Muscle of arm (tissue), 12 donors: ENCODE measurements around the gene LLGL2. TPM values are rescaled to one million over a fixed set of nuclear protein-coding genes. Genes with fewer than 3 reads are reported as not detected.

Source experiments
- DNase-seq: peaks from one replicate; pipeline ENCODE4 v3.0.0-alpha.2; 2013
- polyA plus RNA-seq, 12 donors: library from polyadenylated mRNA; unstranded; fragments of 120-200 nt; gene quantifications; one replicate each; pipeline ENCODE4 v1.2.1, GENCODE V29; 2013; ENCODE audit not compliant: insufficient read length in 12 of 12

LLGL2 gene
- polyA plus RNA-seq, 12 donors = 2.1 to 58.8 (median 5.4) TPM; not detected in 1

DNA sequence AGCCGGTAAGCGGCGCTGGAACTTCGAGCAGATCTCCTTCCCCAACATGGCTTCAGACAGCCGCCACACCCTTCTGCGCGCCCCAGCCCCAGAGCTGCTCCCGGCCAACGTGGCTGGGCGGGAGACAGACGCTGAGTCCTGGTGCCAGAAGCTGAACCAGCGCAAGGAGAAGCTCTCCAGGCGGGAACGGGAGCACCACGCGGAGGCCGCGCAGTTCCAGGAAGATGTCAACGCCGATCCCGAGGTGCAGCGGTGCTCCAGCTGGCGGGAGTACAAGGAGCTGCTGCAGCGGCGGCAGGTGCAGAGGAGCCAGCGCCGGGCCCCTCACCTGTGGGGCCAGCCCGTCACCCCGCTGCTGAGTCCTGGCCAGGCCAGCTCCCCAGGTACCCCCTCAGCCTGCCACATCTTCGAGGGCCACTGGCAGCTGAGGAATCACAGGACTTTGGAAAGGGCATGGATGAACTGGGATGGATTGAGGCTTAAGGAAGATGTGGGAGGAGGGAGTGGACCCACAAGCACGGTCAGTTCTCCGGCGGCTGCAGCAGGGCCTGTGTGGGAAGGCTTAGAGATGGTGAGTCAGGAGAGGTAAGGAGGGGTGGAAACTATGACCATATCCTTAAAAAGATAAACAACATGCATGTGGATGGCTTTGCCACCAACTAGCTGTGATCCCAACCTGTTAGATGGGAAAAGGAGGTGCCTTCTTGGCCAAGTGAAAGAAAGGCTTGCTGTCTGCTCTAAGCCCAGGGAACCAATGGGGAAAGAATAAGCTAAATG, 3.4 kb upstream of the LLGL2 start:
- no peak for DNase-seq

DNA sequence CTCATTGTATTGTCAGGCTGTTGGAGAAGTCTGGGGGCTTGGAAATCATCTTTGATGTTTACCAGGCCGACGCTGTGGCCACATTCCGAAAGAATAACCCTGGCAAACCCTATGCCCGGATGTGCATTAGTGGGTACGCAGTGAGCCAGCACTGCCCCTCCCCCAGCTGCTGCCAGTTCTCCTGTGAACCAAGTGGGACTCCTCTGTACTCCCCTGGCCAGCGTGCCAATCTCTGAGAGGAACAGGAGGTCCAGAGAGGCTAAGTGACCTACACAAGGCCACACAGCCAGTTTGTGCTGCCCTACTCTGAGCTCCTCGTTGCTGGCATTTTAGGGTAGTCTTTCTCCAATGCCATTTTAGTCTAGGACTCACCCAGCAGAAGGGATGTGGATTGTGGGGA, 1.9 kb upstream of the LLGL2 start:
- no peak for DNase-seq

DNA sequence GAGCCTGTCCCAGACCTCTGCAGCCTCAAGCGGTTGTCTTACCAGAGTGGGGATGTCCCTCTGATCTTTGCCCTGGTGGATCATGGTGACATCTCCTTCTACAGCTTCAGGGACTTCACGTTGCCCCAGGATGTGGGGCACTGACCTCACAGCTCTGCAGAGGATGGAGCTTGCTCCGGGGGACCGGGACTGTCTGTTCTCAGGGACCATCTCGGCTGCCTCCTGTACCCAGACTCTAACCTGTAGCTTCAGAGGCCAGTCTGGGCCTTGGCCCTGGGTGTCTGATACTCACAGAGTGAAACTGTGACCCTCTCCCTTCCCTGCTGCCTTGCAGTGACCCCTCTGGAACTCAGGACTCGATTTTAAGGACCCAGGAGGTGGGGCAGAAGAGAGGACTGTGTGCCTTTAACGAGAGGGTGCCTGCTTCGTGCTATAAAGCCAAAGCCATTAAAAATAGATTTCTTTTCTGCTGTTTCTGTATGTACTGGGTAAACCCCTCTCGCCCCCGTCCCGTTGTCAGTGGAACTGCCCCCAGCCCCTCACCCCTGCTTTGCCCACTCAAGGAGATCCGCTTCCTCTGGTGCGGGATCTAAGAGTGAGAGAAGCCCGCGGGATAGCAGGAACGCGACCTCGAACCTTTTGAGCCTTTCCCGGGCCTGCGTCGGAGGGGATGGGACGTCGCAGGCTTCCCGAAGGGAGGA, 1.1 kb upstream of the LLGL2 start:
- no peak for DNase-seq

DNA sequence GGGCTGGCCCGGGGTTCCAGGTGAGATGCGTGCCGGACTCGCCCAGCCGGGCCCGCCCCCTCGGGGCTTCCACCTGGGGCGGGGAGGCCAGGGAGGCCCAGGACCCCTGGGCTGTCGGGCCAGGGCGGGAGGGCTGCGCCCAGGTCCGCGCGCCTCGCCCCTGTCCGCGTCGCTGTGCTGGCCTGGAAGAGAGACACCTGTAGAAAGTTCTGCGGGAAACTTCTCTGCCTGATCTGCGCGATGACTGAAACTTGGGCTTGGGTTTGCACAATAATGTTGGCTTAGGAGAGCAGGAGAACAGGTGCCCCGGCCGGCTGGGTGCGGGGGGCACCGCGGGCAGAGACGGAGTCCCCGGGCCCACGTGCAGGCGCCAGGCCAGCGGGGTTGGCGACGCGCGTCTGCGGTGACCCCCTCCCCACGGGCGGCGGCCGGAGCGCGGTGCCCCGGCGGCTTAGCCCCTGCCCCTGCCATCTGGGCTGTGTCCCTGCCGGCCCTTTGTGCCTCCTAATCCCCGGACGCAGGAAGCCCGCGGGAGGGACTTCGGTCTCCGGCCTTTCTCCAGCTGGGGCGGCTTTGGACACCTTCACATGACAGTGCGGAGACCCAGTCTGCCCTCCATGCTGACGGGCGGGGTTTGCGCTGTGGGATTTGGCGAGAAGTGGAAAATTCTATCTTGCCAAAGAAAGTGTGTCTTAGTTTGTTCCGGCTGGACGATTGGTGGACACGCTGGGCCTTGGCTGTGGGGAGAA, 483 bp downstream of the LLGL2 start:
- no peak for DNase-seq

DNA sequence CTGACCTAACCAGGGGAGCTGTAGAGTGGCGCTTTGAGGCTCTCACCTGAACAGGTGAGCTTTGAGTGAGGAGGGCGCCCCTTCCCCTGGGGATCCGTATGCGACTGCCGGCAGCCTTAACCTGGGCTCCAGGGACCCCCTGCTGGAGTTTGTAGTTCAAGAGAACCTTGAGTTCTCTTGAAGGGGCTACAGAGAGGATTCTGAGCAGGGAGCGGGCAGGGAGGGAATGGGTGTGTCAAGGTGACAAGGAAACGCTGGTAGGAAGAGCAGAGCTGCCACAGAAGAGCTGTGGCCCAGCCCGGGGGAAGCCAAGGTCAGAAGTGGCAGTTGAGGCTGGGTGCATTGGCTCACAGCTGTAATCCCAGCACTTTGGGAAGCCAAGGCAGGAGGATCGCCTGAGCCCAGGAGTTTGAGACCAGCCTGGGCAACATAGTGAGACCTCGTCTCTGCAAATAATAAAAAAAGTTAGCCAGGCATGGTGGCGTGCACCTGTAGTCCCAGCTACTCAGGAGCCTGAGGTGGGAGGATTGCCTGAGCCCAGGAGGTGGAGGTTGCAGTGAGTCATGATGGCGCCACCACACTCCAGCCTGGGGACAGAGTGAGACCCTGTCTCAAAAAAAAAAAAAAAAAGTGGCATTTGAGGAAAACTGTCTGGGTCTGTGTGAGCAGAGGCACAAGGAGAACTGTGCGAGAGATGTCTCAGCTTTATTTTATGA, 1.2 kb downstream of the LLGL2 start:
- no peak for DNase-seq

DNA sequence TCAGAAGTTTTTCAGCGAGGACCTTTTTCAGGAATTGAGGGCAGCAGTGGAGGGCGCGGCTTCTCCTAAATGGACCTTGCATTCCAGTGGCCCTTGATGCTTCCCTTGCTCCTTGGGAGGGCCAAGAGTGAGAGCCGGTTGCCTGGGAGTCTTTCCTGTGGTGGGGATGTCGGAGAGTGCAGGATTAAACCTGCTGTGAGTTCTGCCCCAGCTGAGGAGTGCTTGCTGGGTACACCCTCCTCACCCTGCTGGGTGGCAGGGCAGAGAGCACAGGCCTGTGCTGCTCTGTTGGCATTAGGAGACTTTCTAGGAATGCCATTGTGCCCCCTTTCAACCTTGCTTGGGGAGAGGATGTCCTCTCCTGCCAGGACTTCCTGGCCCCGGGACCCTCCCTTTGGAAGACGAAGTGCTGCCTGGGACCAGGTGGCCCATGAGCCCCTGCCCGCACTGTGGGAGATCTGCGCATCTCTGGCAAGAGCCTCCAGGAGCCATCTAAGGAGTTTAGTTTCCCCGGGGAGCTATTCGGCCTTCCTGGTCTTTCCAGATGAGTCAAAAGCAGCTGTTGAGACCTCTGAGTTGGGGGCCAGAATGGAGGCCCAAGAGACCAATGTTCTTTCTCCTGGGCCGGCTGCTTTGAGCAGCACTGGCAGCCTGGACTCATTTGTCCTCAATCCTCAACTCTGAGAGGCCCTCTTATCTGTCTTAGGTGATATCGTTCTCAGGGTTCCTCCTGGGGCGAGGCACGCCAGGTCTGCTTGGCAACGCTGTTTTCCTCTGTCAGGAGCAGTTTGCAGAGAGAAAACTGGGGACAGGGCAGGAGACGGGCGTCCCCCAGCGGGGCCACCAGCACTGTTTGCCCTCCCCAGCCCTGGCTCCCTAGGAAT, 5.6 kb downstream of the LLGL2 start:
- DNase-seq = no peak

DNA sequence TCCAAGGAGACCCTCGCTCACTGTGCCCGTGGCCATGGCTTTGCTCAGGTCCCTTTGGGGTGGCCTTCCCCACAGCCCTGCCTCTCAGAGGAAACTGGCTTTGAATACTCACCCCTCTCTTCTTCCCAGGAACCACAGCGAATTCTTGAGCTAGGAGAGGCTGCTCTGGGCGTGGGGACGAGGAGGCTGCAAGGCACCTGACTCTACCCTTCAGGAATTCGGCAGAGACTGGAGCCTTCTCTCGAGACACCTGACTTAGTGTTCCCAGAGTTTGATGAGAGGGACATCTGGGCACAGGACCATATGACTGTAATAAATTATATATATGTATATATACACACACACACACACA, 6.2 kb downstream of the LLGL2 start:
- DNase-seq = no peak

DNA sequence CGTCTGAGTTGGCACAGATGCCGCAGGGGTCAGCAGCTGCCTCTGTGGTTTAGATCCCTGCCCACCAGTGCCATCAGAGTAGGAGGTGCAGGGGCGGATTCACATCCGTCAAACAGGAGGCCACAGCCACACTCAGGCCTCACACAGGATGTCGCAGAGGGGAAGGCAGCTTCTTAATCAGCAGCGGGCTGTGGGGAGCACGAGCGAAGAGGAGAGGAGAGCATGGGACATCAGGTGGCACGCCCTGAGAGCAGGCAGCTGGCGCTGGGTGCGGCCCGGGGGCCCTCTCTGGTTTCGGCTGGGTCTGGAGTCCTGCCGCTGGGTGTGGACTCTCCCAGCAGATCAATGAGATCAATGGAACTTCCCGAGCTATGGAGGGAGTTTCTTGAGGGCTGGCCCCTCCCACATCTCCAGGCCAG, 9.6 kb downstream of the LLGL2 start:
- DNase-seq = no peak

DNA sequence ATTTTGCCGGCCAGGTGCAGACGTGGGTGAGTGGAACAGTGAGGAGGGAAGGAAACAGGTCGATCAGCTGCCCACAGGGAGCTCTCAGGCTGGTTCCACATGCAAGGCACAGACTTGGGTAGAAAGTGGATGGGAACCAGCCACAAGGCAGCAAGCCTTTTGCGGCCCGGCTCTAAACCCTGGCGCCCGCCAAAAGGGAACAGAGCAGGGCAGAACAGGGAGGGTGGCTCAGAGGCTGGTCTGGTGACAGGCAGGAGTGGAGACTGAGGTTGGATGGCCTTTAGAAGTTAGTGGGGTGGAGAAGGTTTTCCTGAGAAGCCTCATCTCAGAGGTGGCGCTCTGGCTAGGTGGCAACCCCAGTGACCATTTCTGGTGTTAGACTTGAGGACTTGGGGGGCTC, 10.4 kb downstream of the LLGL2 start:
- DNase-seq = no peak

DNA sequence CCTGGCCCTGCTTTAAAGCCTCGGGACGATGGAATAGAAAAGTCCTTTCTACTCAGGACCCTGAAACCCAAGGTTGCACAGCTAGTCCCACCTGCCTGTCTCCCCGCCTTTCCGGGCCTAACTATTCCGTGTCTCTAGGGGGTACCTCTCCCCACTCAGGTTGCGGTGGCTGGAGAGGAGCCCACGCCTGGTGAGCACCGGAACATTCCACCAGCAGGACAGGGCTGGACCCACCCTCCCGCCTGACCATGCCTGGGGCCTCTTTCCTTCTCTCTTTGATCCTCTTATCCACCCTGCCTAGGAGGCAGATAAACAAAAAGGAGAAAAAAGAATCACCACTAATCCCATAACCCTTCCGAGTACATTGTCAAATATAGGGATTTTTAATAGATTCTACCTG, 10.9 kb downstream of the LLGL2 start:
- DNase-seq = no peak

DNA sequence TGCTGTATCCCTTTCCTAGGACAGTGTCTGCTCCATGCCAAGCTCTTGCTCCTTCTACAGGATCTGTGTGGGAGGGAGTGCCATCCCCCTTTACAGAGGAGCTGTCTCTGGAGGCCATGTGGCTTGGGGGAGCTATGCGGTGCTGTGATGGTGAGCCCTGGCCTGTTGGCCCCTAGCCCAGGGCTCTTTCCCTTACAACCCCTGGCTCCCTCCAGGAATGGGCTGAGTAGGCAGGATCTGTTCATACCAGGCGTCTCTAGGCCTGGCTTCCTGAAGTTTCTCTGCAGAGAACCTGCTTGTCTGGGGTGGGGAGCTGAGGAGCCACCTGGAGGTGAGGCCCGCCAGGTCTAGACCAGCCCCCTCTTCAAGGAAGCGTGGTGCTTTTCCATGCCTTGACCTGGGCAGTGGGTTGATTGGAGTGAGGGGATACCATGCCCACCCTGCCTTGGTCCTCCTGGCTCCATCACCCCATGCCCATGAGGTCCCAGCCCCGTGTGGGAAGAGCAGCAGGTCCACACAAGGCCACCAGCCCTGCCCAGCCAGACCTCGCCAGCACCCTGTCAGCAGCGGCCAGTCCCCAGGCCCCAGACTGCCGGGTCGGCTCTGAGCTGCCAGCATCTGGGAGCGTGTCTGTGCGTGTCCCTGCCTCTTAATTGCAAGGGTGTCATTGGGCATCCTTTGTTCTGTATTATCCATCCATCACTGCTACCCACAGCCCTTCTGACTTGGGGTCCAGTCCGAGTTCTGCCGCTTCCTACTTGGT, 14.7 kb downstream of the LLGL2 start:
- DNase-seq = no peak

DNA sequence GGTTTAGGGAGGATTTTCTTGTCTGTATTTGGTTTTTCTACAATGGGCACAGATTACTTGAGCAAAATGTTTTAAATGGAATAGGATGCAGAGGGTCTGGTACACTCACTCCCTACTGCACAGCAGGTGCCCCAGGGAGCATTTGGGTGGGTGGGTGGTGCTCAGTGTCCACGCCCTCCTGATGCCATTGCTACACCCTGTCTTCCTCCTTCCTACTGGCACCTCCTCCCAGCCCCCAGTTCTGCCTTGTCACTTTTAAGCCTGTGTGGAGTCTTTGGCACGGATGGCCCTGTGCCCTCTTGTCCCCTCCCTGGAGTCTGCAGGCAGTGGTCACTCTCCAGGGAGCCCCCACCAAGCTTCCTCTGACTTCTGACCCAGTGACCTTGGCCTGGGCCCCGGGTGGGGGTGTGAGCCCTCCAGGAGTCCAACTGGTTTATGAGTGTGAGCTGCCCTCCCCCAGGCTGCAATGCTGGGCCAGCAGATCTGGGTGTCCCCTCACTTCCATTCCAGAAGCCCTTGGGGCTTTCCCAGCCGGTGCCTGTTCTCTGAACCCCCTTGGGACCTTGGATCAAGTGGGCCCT, 15.5 kb downstream of the LLGL2 start:
- no peak for DNase-seq

DNA sequence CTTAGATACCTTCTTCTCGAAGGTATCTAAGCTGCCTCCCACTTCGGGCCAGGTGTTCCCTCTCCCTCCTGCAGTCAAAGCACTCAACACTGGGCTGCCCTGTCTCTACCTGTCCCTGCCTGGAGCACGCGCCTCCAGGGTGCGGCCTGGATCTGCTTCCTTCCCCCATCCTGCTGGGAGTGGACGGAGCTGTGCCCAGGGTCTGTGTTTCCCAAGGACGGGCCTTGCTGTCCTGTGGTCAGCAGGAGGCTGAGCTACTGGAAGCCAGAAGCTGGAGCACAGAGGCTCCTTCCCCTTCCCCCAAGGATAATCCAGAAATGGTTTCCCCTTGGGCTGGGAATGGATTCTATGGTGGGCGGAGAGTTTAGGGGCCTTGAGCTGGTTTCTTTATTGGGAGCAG, 16.7 kb downstream of the LLGL2 start:
- no peak for DNase-seq

DNA sequence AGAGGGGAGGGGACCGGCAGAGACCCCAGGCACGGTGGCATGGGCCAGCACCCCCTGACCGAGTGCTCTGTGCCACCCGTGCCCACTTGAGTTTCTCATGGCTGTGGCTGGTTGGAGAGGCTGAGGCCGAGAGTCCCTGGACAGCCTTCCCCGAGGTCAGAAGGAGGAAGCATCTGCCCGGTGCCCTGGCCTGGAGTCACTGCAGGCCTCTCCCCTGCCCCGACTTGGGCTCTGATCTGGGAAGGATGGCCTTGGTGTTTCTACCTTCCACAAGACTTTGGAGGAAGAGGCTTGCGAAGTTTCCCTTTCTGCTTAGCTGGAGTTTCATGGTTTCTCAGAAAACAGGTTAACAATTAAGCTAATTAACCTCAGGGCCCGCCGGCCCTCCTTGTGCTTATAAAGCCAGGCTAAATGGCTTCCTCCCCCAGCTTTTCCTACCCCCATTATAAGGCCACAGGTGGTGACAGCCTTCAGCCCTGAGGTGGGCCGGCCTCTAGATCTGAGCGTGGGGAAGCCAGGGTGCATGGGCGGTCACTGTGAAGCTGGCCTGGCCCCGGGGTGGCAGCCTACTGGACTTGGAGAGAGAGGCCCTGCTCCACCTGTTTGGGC, 17.3 kb downstream of the LLGL2 start:
- no peak for DNase-seq

DNA sequence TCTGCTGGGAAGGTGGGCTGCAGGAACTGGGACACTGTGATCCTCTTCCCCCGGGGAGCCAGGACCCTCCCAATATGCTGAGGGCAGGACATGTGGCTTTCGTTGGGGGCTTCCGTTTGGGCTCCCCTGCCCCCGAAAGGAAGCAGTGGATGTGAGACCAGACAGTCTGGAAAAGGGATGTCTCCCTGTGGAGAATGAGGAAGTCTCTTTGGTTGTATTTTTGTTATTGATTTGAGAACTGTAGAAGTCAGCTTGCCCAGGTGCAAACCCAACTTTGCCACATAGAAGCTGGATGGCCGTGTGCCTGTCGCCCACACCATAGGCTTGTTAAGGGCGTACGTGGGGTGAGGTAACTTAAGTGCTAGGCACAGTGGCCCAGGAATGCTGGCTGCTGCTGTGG, 18.8 kb downstream of the LLGL2 start:
- DNase-seq = no peak

DNA sequence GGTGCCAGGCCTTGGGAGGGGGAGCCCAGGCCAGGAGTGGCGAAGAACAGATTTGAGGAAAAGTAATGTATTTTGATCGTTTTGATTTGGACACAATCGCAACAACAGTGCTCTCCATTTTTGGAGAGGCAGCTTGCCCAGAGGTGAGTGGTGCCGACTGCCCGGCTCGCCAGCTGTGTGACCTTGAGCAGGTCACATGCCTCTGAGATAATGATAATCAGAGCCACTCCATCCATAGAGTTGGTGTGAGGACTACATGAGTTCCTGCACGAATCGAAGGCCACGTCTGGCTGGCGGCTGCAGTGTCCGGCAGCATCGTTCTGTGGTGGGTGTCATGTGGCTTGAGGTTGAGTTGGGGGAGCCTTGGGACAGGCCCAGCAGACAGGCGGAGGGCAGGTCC, 20.7 kb downstream of the LLGL2 start:
- no peak for DNase-seq

DNA sequence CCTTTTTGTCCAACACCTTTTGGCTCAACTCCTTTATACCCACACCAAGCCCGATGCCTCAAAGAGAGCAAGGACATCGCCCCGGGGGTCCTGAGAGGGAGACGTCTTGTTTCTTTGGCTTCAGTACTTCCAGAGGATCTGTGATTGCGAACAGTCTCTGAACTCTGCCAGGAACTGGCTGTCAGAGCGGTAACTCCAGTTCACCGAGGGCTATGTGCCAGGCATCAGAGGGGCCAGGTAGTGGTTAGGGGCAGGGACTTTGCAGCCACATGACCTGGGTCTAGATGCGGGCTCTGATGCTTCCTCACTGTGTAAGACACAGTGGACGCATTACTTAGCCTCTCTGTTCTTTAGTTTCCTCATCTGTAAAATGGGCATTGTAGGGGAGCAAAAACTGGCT, 21.6 kb downstream of the LLGL2 start:
- no peak for DNase-seq

DNA sequence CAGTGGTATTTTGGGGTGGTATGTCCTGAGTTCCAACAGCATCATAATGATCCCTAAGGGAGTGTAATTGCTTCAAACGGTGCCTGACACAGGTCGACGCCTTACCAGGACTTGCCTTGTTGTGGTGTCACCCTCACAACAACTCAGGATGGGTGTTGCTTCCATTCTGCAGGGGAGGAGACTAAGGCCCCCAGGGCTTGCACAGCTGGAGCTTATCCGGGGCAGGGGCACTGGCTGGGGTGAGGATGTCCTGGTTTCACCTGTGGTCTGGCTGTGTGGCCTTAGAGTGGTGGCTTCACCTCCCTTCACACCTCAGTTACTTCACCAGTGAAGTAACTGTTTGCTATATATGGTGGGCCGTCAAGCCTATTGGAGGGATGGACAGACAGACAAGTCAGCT, 23.3 kb downstream of the LLGL2 start:
- no peak for DNase-seq

DNA sequence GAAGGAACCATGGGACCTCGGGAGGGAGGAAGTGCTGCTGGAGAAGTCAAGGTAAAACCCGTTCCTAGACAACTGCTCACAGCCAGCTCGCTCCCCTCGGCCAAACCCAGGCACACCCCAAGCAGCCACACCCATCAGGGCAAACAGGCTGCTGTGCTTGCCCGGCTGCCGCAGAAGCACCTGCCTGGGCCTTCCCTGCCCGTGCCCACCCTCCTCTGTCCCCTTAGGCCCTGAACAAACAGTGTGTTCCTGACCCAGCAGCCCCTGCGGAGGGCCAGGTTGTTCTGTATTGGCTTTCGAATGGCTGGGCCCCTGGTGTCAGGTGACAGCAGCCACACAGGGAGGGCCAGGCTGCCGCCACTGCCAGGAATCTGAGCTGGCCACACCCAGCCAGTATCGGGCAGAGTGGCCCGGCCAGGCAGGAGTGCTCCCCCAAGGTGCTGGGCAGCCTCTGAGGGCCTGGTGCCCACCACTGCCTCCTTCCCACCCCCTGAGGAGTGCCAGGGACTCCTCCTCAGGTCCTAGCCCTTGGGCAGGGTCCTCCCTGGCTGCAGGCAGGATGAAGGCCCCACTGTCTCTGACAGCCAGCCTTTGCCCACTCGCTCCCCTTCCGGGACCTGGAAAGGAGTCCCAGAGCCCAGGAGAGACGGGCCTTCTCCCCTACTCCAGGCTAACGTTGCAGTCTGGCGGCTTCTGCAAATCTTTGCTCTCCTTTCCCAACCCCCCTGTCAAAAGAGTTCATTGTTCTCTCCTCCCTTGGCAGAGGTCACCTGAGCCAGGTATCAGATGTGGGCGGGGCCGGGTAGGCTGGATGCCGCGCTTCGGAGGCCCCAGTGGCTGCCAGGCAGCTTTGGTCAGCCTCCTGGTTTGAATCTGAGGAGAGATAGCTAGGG, 24.0 kb downstream of the LLGL2 start:
- no peak for DNase-seq
